H1 (cell line): ENCODE measurements around the gene YIPF2. TPM values are rescaled to one million over a fixed set of nuclear protein-coding genes. Genes with fewer than 3 reads are reported as not detected.
"Not testable (repeated sequence)": the region's sequence is repeated elsewhere in the genome, so short reads cannot be mapped to it uniquely, and the experiment has no call there.

ENCODE experiments used
- CTCF ChIA-PET: fragments of 300-600 bp; sonication (Branson Sonifier 250); formaldehyde crosslinking; loops from one replicate; lab custom pipeline; 2021; ENCODE audit not compliant: partially characterized antibody; lab: Charles Lee
- POLR2A ChIA-PET: fragments of 300-600 bp; sonication (Branson Sonifier 250); formaldehyde crosslinking; loops from one replicate; lab custom pipeline; 2021; ENCODE audit warnings: inconsistent platforms; ENCODE audit not compliant: partially characterized antibody; lab: Charles Lee
- DNase-seq, 2 experiments: peaks; one replicate each; pipeline versions ENCODE4 v3.0.0 to v3.0.0-alpha.2; 2010 to 2022; ENCODE audit warnings: low spot score in 2 of 2, low read depth in 1 of 2, mixed read lengths in 1 of 2
- FAIRE-seq: peaks from 2 replicates; lab custom pipeline; 2011; peaks lifted over from hg19 to GRCh38; lab: Jason Lieb, UNC
- H2AFZ ChIP-seq: 2 replicates; pipeline ENCODE4 v1.8.1; 2012; ENCODE audit warnings: low read length, inconsistent platforms
- H2AK5ac ChIP-seq: 2 replicates; pipeline ENCODE4 v1.6.1; 2013; ENCODE audit warnings: low read depth, low read length
- H2BK120ac ChIP-seq: replicated peaks from 2 replicates; pipeline ENCODE3; 2013; ENCODE audit warnings: low read depth, low read length, inconsistent platforms
- H2BK12ac ChIP-seq: 2 replicates; pipeline ENCODE4 v1.6.1; 2013; ENCODE audit warnings: low read depth, low read length
- H2BK15ac ChIP-seq: 2 replicates; pipeline ENCODE4 v1.6.1; 2013; ENCODE audit warnings: low read length
- H2BK20ac ChIP-seq: 2 replicates; pipeline ENCODE4 v1.6.1; 2013; ENCODE audit warnings: low read length
- H2BK5ac ChIP-seq: 2 replicates; pipeline ENCODE4 v1.6.1; 2013; ENCODE audit warnings: low read depth, low read length
- H3K14ac ChIP-seq: 2 replicates; pipeline ENCODE4 v1.6.1; 2013; ENCODE audit warnings: inconsistent platforms; ENCODE audit not compliant: insufficient read length
- H3K18ac ChIP-seq: 2 replicates; pipeline ENCODE4 v1.6.1; 2013; ENCODE audit warnings: low read length; ENCODE audit errors: extremely low read depth
- H3K23ac ChIP-seq: 2 replicates; pipeline ENCODE4 v1.6.1; 2013; ENCODE audit warnings: inconsistent platforms; ENCODE audit not compliant: insufficient read length
- H3K23me2 ChIP-seq: 2 replicates; pipeline ENCODE4 v1.6.1; 2013; ENCODE audit warnings: low read depth, low read length
- H3K27ac ChIP-seq: 2 replicates; pipeline ENCODE4 v1.6.1; 2011; ENCODE audit warnings: low read depth, low read length, inconsistent platforms
- H3K27me3 ChIP-seq, 4 experiments: replicated peaks in 1 of 4; 1 replicate in 1 of 4; 2 replicates in 3 of 4; pipeline versions ENCODE4 v1.6.1 to v1.8.1; 2011 to 2013; ENCODE audit warnings: low read length in 3 of 4, mild to moderate bottlenecking in 3 of 4, inconsistent platforms in 2 of 4, mixed read lengths in 2 of 4, moderate library complexity in 1 of 4; ENCODE audit not compliant: control insufficient read depth in 3 of 4, insufficient read depth in 3 of 4; ENCODE audit errors: extremely low read depth in 1 of 4
- H3K36me3 ChIP-seq, 4 experiments: 2 replicates each; pipeline versions ENCODE4 v1.6.1 to v1.8.1; 2011 to 2013; ENCODE audit warnings: mild to moderate bottlenecking in 4 of 4, low read length in 3 of 4, moderate library complexity in 2 of 4, control low read depth in 1 of 4, inconsistent platforms in 1 of 4; ENCODE audit not compliant: insufficient read depth in 4 of 4, control insufficient read depth in 2 of 4
- H3K4ac ChIP-seq: replicated peaks from 2 replicates; pipeline ENCODE3; 2013; ENCODE audit warnings: low read length, low read depth, mixed read lengths, inconsistent platforms; ENCODE audit not compliant: insufficient read length
- H3K4me1 ChIP-seq, 4 experiments: replicated peaks in 1 of 4; 1 replicate in 1 of 4; 2 replicates in 3 of 4; pipeline versions ENCODE4 v1.6.1 to v1.8.1; 2011 to 2013; ENCODE audit warnings: low read length in 3 of 4, inconsistent platforms in 2 of 4, mixed read lengths in 1 of 4; ENCODE audit not compliant: insufficient read depth in 4 of 4, control insufficient read depth in 3 of 4
- H3K4me2 ChIP-seq, 2 experiments: 2 replicates each; pipeline versions ENCODE4 v1.6.1 to v1.8.1; 2011 to 2013; ENCODE audit warnings: low read depth in 2 of 2, low read length in 2 of 2, control low read depth in 1 of 2, inconsistent platforms in 1 of 2, mild to moderate bottlenecking in 1 of 2; ENCODE audit not compliant: insufficient read depth in 1 of 2
- H3K4me3 ChIP-seq, 4 experiments: fragments of 200-600, 300-600 bp in 1 of 4; sonication (generic), shearing (Covaris generic), sonication (Bioruptor Twin) in 1 of 4; 2 replicates each; pipeline versions ENCODE4 v1.5.1 to v1.8.1; 2011 to 2016; ENCODE audit warnings: low read length in 4 of 4, low read depth in 3 of 4, control low read depth in 2 of 4, inconsistent platforms in 2 of 4, mild to moderate bottlenecking in 2 of 4, mixed read lengths in 1 of 4, moderate library complexity in 1 of 4; ENCODE audit not compliant: insufficient read depth in 2 of 4; ENCODE audit errors: extremely low read depth in 1 of 4
- H3K56ac ChIP-seq: replicated peaks from 2 replicates; pipeline ENCODE3; 2013; ENCODE audit warnings: low read depth, mild to moderate bottlenecking, mixed read lengths, low read length, inconsistent platforms; ENCODE audit not compliant: insufficient read length
- H3K79me1 ChIP-seq: 2 replicates; pipeline ENCODE4 v1.6.1; 2013; ENCODE audit warnings: low read depth, low read length, control low read depth
- H3K79me2 ChIP-seq, 2 experiments: 2 replicates each; pipeline versions ENCODE4 v1.6.1 to v1.8.1; 2012 to 2013; ENCODE audit warnings: low read length in 2 of 2, mild to moderate bottlenecking in 2 of 2, inconsistent platforms in 1 of 2; ENCODE audit not compliant: insufficient read depth in 2 of 2, control insufficient read depth in 1 of 2
- H3K9ac ChIP-seq, 4 experiments: replicated peaks in 1 of 4; 1 replicate in 1 of 4; 2 replicates in 3 of 4; pipeline versions ENCODE4 v1.6.1 to v1.8.1; 2011 to 2013; ENCODE audit warnings: low read depth in 3 of 4, low read length in 3 of 4, control low read depth in 2 of 4, mild to moderate bottlenecking in 2 of 4, moderate library complexity in 2 of 4, inconsistent platforms in 1 of 4; ENCODE audit errors: extremely low read depth in 1 of 4
- H3K9me3 ChIP-seq, 2 experiments: 2 replicates each; pipeline versions ENCODE4 v1.6.1 to v1.8.1; 2012 to 2013; ENCODE audit warnings: mild to moderate bottlenecking in 2 of 2, moderate library complexity in 2 of 2, control low read depth in 1 of 2, inconsistent platforms in 1 of 2, low read depth in 1 of 2, low read length in 1 of 2, mixed read lengths in 1 of 2; ENCODE audit not compliant: insufficient read depth in 2 of 2
- H4K20me1 ChIP-seq, 2 experiments: replicated peaks in 1 of 2; 2 replicates each; pipeline versions ENCODE3 to v1.8.1; 2011 to 2013; ENCODE audit warnings: inconsistent platforms in 2 of 2, low read length in 2 of 2, mild to moderate bottlenecking in 1 of 2; ENCODE audit not compliant: insufficient read depth in 2 of 2, control insufficient read depth in 1 of 2
- H4K5ac ChIP-seq: 2 replicates; pipeline ENCODE4 v1.6.1; 2013; ENCODE audit warnings: low read length, low read depth, mixed read lengths, inconsistent platforms; ENCODE audit not compliant: insufficient read length
- H4K8ac ChIP-seq: 2 replicates; pipeline ENCODE4 v1.8.0; 2013; ENCODE audit warnings: mild to moderate bottlenecking, moderate library complexity, low read length, inconsistent platforms; ENCODE audit not compliant: insufficient read depth; ENCODE audit errors: extremely low read depth
- H4K91ac ChIP-seq: replicated peaks from 2 replicates; pipeline ENCODE3; 2013; ENCODE audit warnings: low read length, mixed read lengths, inconsistent platforms; ENCODE audit not compliant: insufficient read length
- WGBS, 2 experiments: shearing (Covaris generic) in 1 of 2; methylation state at CpG; one replicate each; pipeline versions ENCODE4 v1.1.6 to v1.1.7; 2013 to 2015; ENCODE audit warnings: low lambda C conversion rate in 2 of 2, mixed read lengths in 2 of 2, inconsistent platforms in 1 of 2, low coverage in 1 of 2, missing lambda C conversion rate in 1 of 2; ENCODE audit not compliant: insufficient replicate concordance in 2 of 2, insufficient coverage in 1 of 2, insufficient read length in 1 of 2; ENCODE audit errors: extremely low coverage in 1 of 2, missing lambda C conversion rate in 1 of 2; 5-methylcytosine and 5-hydroxymethylcytosine counted together
- polyA plus RNA-seq, 7 experiments: library from polyadenylated mRNA; depleted of rRNA in 3 of 7; stranded (reverse) in 5 of 7; unstranded in 2 of 7; fragments of >200 nt in 5 of 7; fragments of 200-250 nt in 2 of 7; gene quantifications; 1 replicate in 5 of 7; 2 replicates in 1 of 7; 4 replicates in 1 of 7; pipeline versions ENCODE4 v1.2.1 to v1.2.3, GENCODE V29; 2011 to 2013; ENCODE audit warnings: missing spikeins in 2 of 7, mixed read lengths in 2 of 7
- total RNA-seq: library from RNA; stranded (reverse); fragmentation: NEBNext Ultra II Directional; extraction: Animal tissue kit (Norgen Biotek cat#: 25700); gene quantifications from 2 replicates; pipeline ENCODE4 v1.2.1, GENCODE V29; 2021

Gene YIPF2
- total and polyA plus RNA-seq, 2 of the 8 experiments (the other 6 are each of a cell fraction or from before 2014, with no cell fraction given): 48.3 to 112 TPM

DNA sequence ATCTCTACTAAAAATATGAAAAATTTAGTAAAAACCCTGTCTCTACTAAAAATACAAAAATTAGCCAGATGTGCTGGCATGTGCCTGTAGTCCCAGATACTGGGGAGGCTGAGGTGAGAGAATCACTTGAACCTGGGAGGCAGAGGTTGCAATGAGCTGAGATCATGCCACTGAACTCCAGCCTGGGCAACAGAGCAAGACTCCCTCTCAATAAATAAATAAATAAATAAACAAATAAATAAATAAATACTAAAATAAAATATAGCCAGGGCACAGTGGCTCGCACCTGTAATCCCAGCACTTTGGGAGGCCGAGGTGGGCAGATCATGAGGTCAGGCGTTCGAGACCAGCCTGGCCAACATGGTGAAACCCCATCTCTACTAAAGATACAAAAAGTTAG lies 15.0 kb upstream of the YIPF2 start:
- H3K79me2 ChIP-seq, H3K4me1 ChIP-seq, H2AK5ac ChIP-seq, H2BK20ac ChIP-seq, H2BK15ac ChIP-seq, FAIRE-seq, H2BK5ac ChIP-seq, H3K9ac ChIP-seq, H3K23ac ChIP-seq, H3K14ac ChIP-seq, H2AFZ ChIP-seq, H3K4me2 ChIP-seq, H3K79me1 ChIP-seq, H2BK120ac ChIP-seq, H3K27ac ChIP-seq, H3K4ac ChIP-seq, H3K56ac ChIP-seq, H4K91ac ChIP-seq, H4K20me1 ChIP-seq, H3K36me3 ChIP-seq, H3K23me2 ChIP-seq, H2BK12ac ChIP-seq, H4K5ac ChIP-seq, H3K27me3 ChIP-seq, H4K8ac ChIP-seq, DNase-seq, H3K4me3 ChIP-seq, POLR2A ChIA-PET, H3K18ac ChIP-seq, H3K9me3 ChIP-seq: not testable (repeated sequence)
- CTCF ChIA-PET: interaction anchor here (1.3 to 9.7 kb wide), 7 partner anchors 8 to 85 kb away, joined by 3 to 110 read pairs (median 13); partner anchors contain the start of gene SMARCA4
- 87% methylated on average over 4 of the region's 4 CpGs; no CpG with 5 or more reads in 1 of the 2 experiments for WGBS, 2 experiments

DNA sequence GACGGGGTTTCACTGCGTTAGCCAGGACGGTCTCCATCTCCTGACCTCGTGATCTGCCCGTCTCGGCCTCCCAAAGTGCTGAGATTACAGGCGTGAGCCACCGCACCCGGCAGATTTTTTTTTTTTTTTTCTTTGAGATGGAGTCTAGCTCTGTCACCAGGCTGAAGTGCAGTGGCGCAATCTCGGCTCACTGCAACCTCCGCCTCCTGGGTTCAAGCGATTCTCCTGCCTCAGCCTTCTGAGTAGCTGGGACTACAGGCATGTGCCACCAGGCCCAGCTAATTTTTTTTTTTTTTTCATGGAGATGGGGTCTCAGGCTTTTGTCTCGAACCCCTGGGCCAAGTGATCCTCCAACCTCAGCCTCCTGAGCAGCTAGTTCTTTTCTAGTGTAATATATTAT lies 13.2 kb upstream of the YIPF2 start:
- CTCF ChIA-PET: interaction anchor here (0.6 to 9.7 kb wide), 39 partner anchors 8 to 758 kb away, joined by 3 to 110 read pairs (median 5); partner anchors contain the start of genes SMARCA4, SPC24, TIMM29 and YIPF2
- not testable (repeated sequence) for H3K27me3 ChIP-seq, H3K14ac ChIP-seq, H3K79me1 ChIP-seq, H3K4me2 ChIP-seq, H2BK15ac ChIP-seq, DNase-seq, H3K9ac ChIP-seq, H2BK5ac ChIP-seq, H3K18ac ChIP-seq, H3K4me3 ChIP-seq, H3K27ac ChIP-seq, H3K4ac ChIP-seq, H2AK5ac ChIP-seq, H3K79me2 ChIP-seq, H3K9me3 ChIP-seq, H2BK20ac ChIP-seq, H3K23me2 ChIP-seq, H4K5ac ChIP-seq, H4K8ac ChIP-seq, H3K56ac ChIP-seq, H2BK120ac ChIP-seq, H3K4me1 ChIP-seq, H2BK12ac ChIP-seq, FAIRE-seq, H4K20me1 ChIP-seq, H3K23ac ChIP-seq, H2AFZ ChIP-seq, H3K36me3 ChIP-seq, H4K91ac ChIP-seq
- POLR2A ChIA-PET: interaction anchor here (0.6 to 4.1 kb wide), 8 partner anchors 12 to 1929 kb away, joined by 3 to 24 read pairs (median 4); partner anchors contain the start of genes LDLR, SMARCA4 and TMED1
- WGBS, 2 experiments: 93% methylated on average over 8 of the region's 14 CpGs; no CpG with 5 or more reads in 1 of the 2 experiments
